ENCODE data around the gene APLF.
"Not testable (repeated sequence)": the region's sequence is repeated elsewhere in the genome, so short reads cannot be mapped to it uniquely, and the experiment has no call there.

APLF gene

GRCh38 chr2:68579689-68580088 lies 112.3 kb downstream of the APLF start:
- DNase-seq (ENCODE audit: low spot score): no peak

- DNase-seq (ENCODE audit: low spot score): no peak
Observed at GRCh38 chr2:68588589-68588988, 121.2 kb downstream of the APLF start.

- DNase-seq (ENCODE audit: low spot score): no peak
Observed at GRCh38 chr2:68589963-68590362, 122.6 kb downstream of the APLF start.

- no peak for DNase-seq (ENCODE audit: low spot score)
Observed at GRCh38 chr2:68590702-68591101, 123.3 kb downstream of the APLF start.

- no peak for DNase-seq (ENCODE audit: low spot score)
Observed at GRCh38 chr2:68591225-68591624, 123.8 kb downstream of the APLF start.

GRCh38 chr2:68594041-68594440 lies 126.7 kb downstream of the APLF start:
- no peak for DNase-seq (ENCODE audit: low spot score)

- DNase-seq (ENCODE audit: low spot score): no peak
Observed at GRCh38 chr2:68594674-68595492, 127.5 kb downstream of the APLF start.

GRCh38 chr2:68595493-68595785 lies 128.1 kb downstream of the APLF start:
- DNase-seq (ENCODE audit: low spot score): not testable (repeated sequence)

- not testable (repeated sequence) for DNase-seq (ENCODE audit: low spot score)
Observed at GRCh38 chr2:68600495-68600894, 133.1 kb downstream of the APLF start.

GRCh38 chr2:68603059-68603458 lies 135.7 kb downstream of the APLF start:
- no peak for DNase-seq (ENCODE audit: low spot score)

- DNase-seq (ENCODE audit: low spot score): no peak
Observed at GRCh38 chr2:68604077-68604476, 136.7 kb downstream of the APLF start.

- no peak for DNase-seq (ENCODE audit: low spot score)
Observed at GRCh38 chr2:68605939-68606338, 138.6 kb downstream of the APLF start.

- no peak for DNase-seq (ENCODE audit: low spot score)
Observed at GRCh38 chr2:68606759-68607158, 139.4 kb downstream of the APLF start.

GRCh38 chr2:68607837-68608236 lies 140.5 kb downstream of the APLF start:
- no peak for DNase-seq (ENCODE audit: low spot score)

- DNase-seq (ENCODE audit: low spot score): no peak
Observed at GRCh38 chr2:68612765-68613519, 145.6 kb downstream of the APLF start.

- DNase-seq (ENCODE audit: low spot score): no peak
Observed at GRCh38 chr2:68620772-68621171, 153.4 kb downstream of the APLF start.

- no peak for DNase-seq (ENCODE audit: low spot score)
Observed at GRCh38 chr2:68623820-68624219, 156.4 kb downstream of the APLF start.

- no peak for DNase-seq (ENCODE audit: low spot score)
Observed at GRCh38 chr2:68627615-68628014, 160.2 kb downstream of the APLF start.
